Motor neuron (in vitro differentiated cells): ENCODE data around the gene CD9. TPM values are rescaled to one million over a fixed set of nuclear protein-coding genes. Genes with fewer than 3 reads are reported as not detected.
"Not testable (repeated sequence)": the region's sequence is repeated elsewhere in the genome, so short reads cannot be mapped to it uniquely, and the experiment has no call there.

Source experiments
- ATAC-seq, 8 experiments: fragments of 200-7000 bp; cut with Tn5 transposase; replicated peaks in 6 of 8; 2 replicates each; pipeline ENCODE4 v1.8.0; 2021; ENCODE audit warnings: mild to moderate bottlenecking in 8 of 8, moderate library complexity in 8 of 8
- H3K27ac ChIP-seq, 2 donors: fragments of 250-450 bp; sonication (Bioruptor Pico); 2 replicates each; pipeline ENCODE4 v1.9.0; 2021; ENCODE audit warnings: antibody characterized with exemption in 2 of 2, mild to moderate bottlenecking in 2 of 2, moderate library complexity in 1 of 2
- H3K4me1 ChIP-seq, 2 donors: fragments of 250-450 bp; sonication (Bioruptor Pico); replicated peaks in 1 of 2; 2 replicates each; pipeline ENCODE4 v1.6.1; 2021; ENCODE audit warnings: antibody characterized with exemption in 2 of 2, mild to moderate bottlenecking in 2 of 2, moderate library complexity in 1 of 2
- H3K4me3 ChIP-seq, 5 donors: fragments of 250-450 bp; sonication (Bioruptor Pico); 2 replicates each; pipeline ENCODE4 v1.9.0; 2021; ENCODE audit warnings: antibody characterized with exemption in 5 of 5, mild to moderate bottlenecking in 5 of 5, moderate library complexity in 4 of 5
- WGBS, 10 experiments: fragments of 450-650 bp; shearing (Covaris generic); methylation state at CpG; one replicate each; pipeline ENCODE4 v1.0.0; 2022; 5-methylcytosine and 5-hydroxymethylcytosine counted together
- in situ Hi-C, 9 experiments: fragments of 400-800 bp; cut with MboI; loops; one replicate each; pipeline ENCODE4 v1.15.0; 2021; ENCODE audit warnings: low sequenced_read_pairs in 9 of 9, low pct_unique_long_range_greater_than_20kb in 2 of 9; ENCODE audit not compliant: unreplicated experiment in 9 of 9
- total RNA-seq, 8 experiments: library from RNA; unstranded; fragments of 300-600 nt; gene quantifications; 2 replicates each; pipeline versions ENCODE4 v1.2.3 to v1.2.4, GENCODE V29; 2022

The CD9 gene, protein sequence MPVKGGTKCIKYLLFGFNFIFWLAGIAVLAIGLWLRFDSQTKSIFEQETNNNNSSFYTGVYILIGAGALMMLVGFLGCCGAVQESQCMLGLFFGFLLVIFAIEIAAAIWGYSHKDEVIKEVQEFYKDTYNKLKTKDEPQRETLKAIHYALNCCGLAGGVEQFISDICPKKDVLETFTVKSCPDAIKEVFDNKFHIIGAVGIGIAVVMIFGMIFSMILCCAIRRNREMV
- 100 to 1,000 TPM in 1 of 8 experiments, 1 to 10 TPM in 5, under 1 TPM in 2; 0.73 to 104 (median 2.5) TPM for total RNA-seq

DNA sequence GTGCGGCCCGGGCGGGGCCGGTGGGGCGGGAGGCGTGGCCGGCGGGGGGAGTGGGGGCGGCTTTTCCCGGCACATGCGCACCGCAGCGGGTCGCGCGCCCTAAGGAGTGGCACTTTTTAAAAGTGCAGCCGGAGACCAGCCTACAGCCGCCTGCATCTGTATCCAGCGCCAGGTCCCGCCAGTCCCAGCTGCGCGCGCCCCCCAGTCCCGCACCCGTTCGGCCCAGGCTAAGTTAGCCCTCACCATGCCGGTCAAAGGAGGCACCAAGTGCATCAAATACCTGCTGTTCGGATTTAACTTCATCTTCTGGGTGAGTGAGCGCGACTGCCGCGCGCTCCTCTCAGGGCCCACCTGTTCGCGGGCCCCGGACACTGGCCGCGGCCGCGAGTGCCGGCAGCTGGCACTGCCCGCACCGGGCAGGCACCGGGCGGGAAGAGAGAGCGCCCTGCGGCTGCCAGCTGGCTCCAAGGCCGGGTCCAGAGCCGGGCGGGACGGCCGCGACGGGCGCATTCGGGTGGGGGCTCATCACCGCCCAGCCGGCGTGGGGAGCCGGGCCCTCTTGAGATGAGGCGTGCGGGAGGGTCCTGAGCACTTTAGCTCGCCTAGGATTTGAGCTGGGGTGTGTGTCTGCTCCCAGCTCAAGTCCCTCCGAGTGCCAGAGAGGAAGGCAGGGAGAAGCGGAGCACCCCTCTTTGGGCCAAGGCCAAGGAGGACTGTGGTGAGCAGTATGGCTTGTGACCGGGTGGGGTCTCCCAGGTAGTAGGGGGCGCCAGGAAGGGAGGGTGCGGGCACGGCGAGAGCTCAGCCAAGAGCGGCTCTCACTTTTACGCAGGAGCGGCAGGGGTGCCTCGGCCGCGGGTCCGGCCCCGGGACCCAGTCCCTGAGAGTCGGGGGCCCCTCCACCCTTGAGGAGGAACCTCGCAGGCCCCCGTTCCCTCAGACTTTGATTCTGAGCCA, at the start of gene CD9:
Gene CD9, plus strand, starts transcription at position 145 of the 957 bp plus-strand sequence. Its CDS starts 100 bp downstream, at position 245.
- H3K4me3 ChIP-seq: peak within 1 kb of the TSS; percentile 6 to 33 (median 32)
- in situ Hi-C loops: no loop called here
- H3K4me1 ChIP-seq: peaks cover 23 to 53% of the 10 kb centered on the region in 2 donors
- no peak within 1 kb of the TSS for H3K27ac ChIP-seq
- ATAC-seq: peak; percentile 4 to 62 (median 46)
- 0 to 7% (median 0%) methylated on average over 3 to 20 of the region's 81 CpGs; no CpG with 5 or more reads in 5 of the 10 experiments for WGBS, 10 experiments

DNA sequence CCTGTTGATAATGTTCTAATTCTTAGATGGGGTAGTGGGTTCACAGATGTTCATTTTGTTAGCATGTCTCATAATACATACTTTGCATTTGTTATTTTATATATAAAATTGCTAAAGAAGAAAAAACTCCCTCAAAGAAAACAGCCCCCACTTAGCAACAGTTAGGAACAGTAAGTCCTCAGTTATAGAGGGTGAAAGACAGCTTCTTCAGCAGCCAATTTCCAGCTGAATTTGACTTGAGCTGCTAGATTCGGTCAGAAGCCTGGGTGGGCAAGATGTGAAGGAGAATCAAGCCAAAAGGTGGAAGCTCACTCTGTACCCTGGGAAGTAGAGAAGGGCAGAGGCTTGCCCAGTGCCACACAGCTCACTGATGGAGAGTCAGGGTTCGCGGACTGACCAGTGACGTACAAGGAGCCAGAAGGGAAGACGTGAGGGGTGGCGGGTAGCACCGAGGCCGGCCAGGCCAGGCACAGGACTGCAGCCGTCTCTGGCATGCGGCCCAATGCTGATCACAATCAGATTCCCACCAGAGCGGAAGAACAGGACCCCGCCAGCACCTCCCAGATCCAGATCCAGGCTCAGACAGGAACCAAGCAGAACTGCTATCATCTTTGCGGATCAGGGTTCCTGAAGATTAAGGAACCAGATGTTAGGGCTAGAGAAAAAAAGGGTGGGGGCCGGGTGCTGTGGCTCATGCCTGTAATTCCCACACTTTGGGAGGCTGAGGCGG, 45.3 kb upstream of the CD9 start:
- Histone ChIP-seq H3K4me1 (no peaks in the 10 kb centered on the region), H3K27ac (no peak overlapping the region), H3K4me3 (no peak overlapping the region)
- in situ Hi-C loops: no loop called here
- WGBS, 10 experiments: 40 to 100% (median 75%) methylated on average over 1 to 7 of the region's 15 CpGs; no CpG with 5 or more reads in 5 of the 10 experiments
- no peak for ATAC-seq

GRCh38 chr12:6157482-6157881, 42.7 kb upstream of the CD9 start:
- WGBS, 10 experiments: 55 to 100% (median 84%) methylated on average over 1 to 4 of the region's 4 CpGs; no CpG with 5 or more reads in 2 of the 10 experiments
- Histone ChIP-seq H3K27ac (no peak overlapping the region), H3K4me1 (no peaks in the 10 kb centered on the region), H3K4me3 (no peak overlapping the region)
- in situ Hi-C loops: no loop called here
- ATAC-seq: no peak

DNA sequence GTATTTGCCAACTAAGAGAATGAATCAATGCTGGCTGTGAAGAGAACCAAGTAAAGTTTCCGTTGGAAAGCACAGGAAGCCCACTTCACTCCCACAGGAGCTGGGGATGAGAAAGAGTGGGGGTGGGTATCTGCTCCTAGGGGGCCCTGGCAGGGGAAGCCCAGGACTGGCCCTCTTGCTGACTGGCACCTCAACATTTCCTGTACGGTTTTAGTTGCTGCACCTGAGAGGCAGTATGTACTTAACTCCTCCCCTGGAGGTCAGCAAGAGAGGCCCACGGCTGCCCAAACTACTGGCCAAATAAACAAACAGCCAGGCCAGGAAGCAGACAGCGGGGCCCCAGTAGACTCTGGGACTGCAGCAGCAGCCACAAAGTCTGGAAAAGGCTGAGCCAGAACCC, 41.9 kb upstream of the CD9 start:
- H3K27ac ChIP-seq: no peak overlapping the region
- H3K4me3 ChIP-seq: no peak overlapping the region
- in situ Hi-C loops: no loop called here
- ATAC-seq: no peak
- 0 to 80% (median 56%) methylated on average over 1 of the region's 4 CpGs; no CpG with 5 or more reads in 6 of the 10 experiments for WGBS, 10 experiments
- H3K4me1 ChIP-seq: no peaks in the 10 kb centered on the region

- Histone ChIP-seq H3K4me3 (no peak overlapping the region), H3K4me1 (no peaks in the 10 kb centered on the region), H3K27ac (no peak overlapping the region)
- 80 to 100% (median 90%) methylated on average over 1 to 6 of the region's 11 CpGs; no CpG with 5 or more reads in 3 of the 10 experiments for WGBS, 10 experiments
- ATAC-seq: no peak
- in situ Hi-C loops: no loop called here
Observed at GRCh38 chr12:6158749-6159148, 41.5 kb upstream of the CD9 start.

- WGBS, 10 experiments: 86 to 100% (median 100%) methylated on average over 2 to 7 of the region's 50 CpGs; no CpG with 5 or more reads in 5 of the 10 experiments
- not testable (repeated sequence) for ATAC-seq
Observed at GRCh38 chr12:6159166-6160011, 40.8 kb upstream of the CD9 start.

GRCh38 chr12:6160049-6160649, 40.1 kb upstream of the CD9 start:
- H3K4me3 ChIP-seq, H3K4me1 ChIP-seq, H3K27ac ChIP-seq, ATAC-seq, in situ Hi-C loops: not testable (repeated sequence)
- WGBS, 10 experiments: 50 to 100% (median 92%) methylated on average over 1 to 8 of the region's 19 CpGs

More at GRCh38 chr12:6159166-6160011, 40.8 kb upstream of the CD9 start:
- H3K27ac ChIP-seq, H3K4me1 ChIP-seq, in situ Hi-C loops, H3K4me3 ChIP-seq: not testable (repeated sequence)

DNA sequence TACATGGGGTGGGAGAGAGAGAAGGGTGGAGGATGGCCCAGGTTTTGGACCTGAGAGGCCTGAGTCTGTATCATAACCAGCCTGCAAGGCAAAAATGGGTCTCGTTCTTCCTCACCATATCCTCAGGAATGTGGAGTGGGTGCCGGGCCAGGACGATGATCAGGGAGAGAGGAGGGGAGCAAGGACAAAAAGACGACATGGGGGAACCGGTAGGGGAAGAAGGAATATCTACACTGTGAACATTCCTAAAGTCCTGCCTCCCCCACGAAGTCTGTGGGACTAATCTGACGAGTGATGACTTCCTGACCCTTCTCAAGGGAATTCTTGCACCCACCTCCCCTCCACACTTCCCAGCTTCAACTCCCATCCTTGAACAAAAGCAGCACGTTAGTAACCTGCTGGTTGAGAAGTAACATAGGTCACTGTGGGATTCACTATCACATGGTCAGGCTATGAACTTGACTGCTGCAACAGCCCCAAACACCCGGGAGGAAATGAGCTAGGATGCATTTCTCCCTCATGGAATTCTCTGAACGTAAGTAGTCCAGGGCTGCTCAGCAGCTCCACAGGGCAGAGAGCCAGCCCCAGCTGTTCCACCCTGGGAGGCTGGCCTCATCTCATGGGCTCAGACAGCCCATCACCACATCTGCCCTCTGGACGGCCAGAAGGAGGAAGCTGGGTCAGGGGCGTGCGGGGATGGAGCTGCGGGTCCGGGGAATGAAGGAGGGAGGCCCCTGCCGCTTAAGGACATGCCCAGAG, 38.9 kb upstream of the CD9 start:
- Histone ChIP-seq H3K4me3 (no peak overlapping the region), H3K27ac (no peak overlapping the region), H3K4me1 (no peaks in the 10 kb centered on the region)
- 30 to 78% (median 69%) methylated on average over 2 to 11 of the region's 16 CpGs; no CpG with 5 or more reads in 5 of the 10 experiments for WGBS, 10 experiments
- peak in 2 of 8 experiments; percentile 14 to 86 for ATAC-seq
- in situ Hi-C loops: no loop called here

DNA sequence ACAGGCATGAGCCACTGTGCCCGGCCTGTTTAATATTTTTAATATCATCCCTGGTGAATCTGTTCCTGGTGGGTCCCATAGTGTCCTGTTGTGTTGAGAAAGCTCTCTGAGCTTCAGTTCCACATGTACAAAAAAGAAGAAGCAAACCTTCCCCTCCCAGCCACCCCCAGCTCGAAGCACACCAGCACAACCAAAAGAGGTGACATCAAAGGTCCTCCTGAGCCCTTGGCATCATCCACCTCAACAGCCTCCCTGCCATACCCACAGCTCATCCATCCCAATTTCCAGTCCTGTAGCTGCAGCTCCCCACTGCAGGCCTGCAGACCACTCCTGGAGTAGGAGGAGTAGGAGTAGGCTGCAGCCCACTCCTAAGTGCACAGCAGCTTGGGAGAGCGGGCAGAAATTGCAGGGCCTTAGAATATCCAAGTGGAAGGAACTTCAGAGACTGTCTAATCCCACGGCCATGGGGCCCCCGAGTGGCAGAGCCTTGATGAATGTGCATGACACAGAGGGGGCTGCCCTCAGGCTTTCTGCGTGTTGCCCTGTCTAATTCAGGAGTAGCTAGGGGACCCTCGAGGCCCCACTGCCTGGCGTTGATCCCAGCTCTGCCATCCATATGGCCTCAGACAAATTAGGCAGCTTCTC, 36.7 kb upstream of the CD9 start:
- ATAC-seq: no peak
- WGBS, 10 experiments: 73 to 100% (median 82%) methylated on average over 1 to 7 of the region's 8 CpGs; no CpG with 5 or more reads in 4 of the 10 experiments
- Histone ChIP-seq H3K27ac (no peak overlapping the region), H3K4me1 (peaks cover 0 to 5% of the 10 kb centered on the region in 2 donors), H3K4me3 (no peak overlapping the region)
- in situ Hi-C loops: no loop called here

DNA sequence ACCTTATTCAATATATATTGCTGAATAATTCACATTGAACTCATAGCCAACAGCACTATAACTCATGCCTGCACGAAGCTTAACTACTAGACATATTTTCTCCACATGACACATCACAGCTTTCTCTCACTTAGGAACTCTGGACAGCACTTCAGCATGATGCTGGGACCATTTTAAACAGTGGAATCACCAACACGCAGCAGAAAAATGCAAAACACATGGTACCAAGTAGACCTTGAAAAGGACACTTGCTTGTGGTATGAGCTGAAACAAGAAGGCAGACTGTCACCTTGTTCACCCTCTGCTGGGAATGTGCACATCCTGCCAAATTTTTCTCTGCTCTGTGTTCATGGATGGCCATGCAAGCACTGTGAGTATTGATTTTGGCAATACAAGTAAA, 34.8 kb upstream of the CD9 start:
- peak in 1 of 8 experiments; percentile 55 for ATAC-seq
- H3K4me1 ChIP-seq: peaks cover 0 to 5% of the 10 kb centered on the region in 2 donors
- 0 to 100% (median 62%) methylated on average over 1 to 2 of the region's 2 CpGs; no CpG with 5 or more reads in 3 of the 10 experiments for WGBS, 10 experiments
- H3K27ac ChIP-seq: no peak overlapping the region
- in situ Hi-C loops: no loop called here
- no peak overlapping the region for H3K4me3 ChIP-seq

GRCh38 chr12:6166808-6167207, 33.4 kb upstream of the CD9 start:
- in situ Hi-C loops: no loop called here
- Histone ChIP-seq H3K4me3 (no peak overlapping the region), H3K27ac (no peak overlapping the region), H3K4me1 (peaks cover 0 to 5% of the 10 kb centered on the region in 2 donors)
- WGBS, 10 experiments: 90 to 100% (median 100%) methylated on average over 1 to 2 of the region's 6 CpGs; no CpG with 5 or more reads in 7 of the 10 experiments
- no peak for ATAC-seq
